WTC11 (cell line): ENCODE data around the gene FBXO31. TPM values are rescaled to one million over a fixed set of nuclear protein-coding genes. Genes with fewer than 3 reads are reported as not detected.

Source experiments
- ATAC-seq: fragments of 200-7000 bp; cut with Tn5 transposase; 2 replicates; pipeline ENCODE4 v1.10.0; 2021; ENCODE audit warnings: mild to moderate bottlenecking, moderate library complexity
- CTCF ChIA-PET: fragments of 300-600 bp; sonication (Branson Sonifier 250); formaldehyde crosslinking; loops from one replicate; lab custom pipeline; 2021; ENCODE audit warnings: antibody characterized with exemption; lab: Charles Lee
- POLR2A ChIA-PET: fragments of 350-600 bp; sonication (Branson Sonifier 250); formaldehyde crosslinking; loops from one replicate; lab custom pipeline; 2021; ENCODE audit warnings: antibody characterized with exemption; lab: Charles Lee
- DNase-seq: peaks from one replicate; pipeline ENCODE4 v3.0.0; 2021; ENCODE audit warnings: low spot score
- H3K27ac Mint-ChIP-seq: 2 replicates; pipeline ENCODE4 v1.8.0; 2021; ENCODE audit warnings: mixed read lengths
- H3K27me3 Mint-ChIP-seq: 2 replicates; pipeline ENCODE4 v1.8.0; 2021; ENCODE audit warnings: low read depth, mild to moderate bottlenecking, moderate library complexity, mixed read lengths
- H3K36me3 Mint-ChIP-seq: 2 replicates; pipeline ENCODE4 v1.8.0; 2021; ENCODE audit warnings: mixed read lengths
- H3K4me1 Mint-ChIP-seq: 2 replicates; pipeline ENCODE4 v1.8.0; 2022; ENCODE audit warnings: mixed read lengths
- H3K4me3 Mint-ChIP-seq: 2 replicates; pipeline ENCODE4 v1.8.0; 2021; ENCODE audit warnings: mild to moderate bottlenecking, moderate library complexity, mixed read lengths
- H3K9me3 Mint-ChIP-seq: 2 replicates; pipeline ENCODE4 v1.8.0; 2021; ENCODE audit warnings: mixed read lengths
- AR ChIP-seq: fragments of 250-450 bp; sonication (Bioruptor Pico); IDR thresholded peaks from 2 replicates; pipeline ENCODE4 v1.9.0; 2021; ENCODE audit warnings: mild to moderate bottlenecking
- ARID4B ChIP-seq: sonication (generic); formaldehyde crosslinking; IDR thresholded peaks from 2 replicates; pipeline ENCODE4 v1.8.0; 2023; ENCODE audit warnings: missing genetic modification reagents, mild to moderate bottlenecking, borderline replicate concordance
- ATF1 ChIP-seq: sonication (generic); formaldehyde crosslinking; IDR thresholded peaks from 2 replicates; pipeline ENCODE4 v1.8.1; 2023; ENCODE audit warnings: mild to moderate bottlenecking, moderate library complexity, missing genetic modification reagents
- CBFB ChIP-seq: sonication (generic); formaldehyde crosslinking; IDR thresholded peaks from 2 replicates; pipeline ENCODE4 v1.8.1; 2022; ENCODE audit warnings: mild to moderate bottlenecking, low read depth, missing genetic modification reagents
- EMX1 ChIP-seq: fragments of 250-450 bp; sonication (Bioruptor Pico); IDR thresholded peaks from 2 replicates; pipeline ENCODE4 v1.8.0; 2021; ENCODE audit warnings: mild to moderate bottlenecking
- FOXP1 ChIP-seq: sonication (generic); formaldehyde crosslinking; IDR thresholded peaks from 2 replicates; pipeline ENCODE4 v1.8.0; 2022; ENCODE audit warnings: missing genetic modification reagents, mild to moderate bottlenecking, moderate library complexity, borderline replicate concordance
- GABPB1 ChIP-seq: sonication (generic); formaldehyde crosslinking; IDR thresholded peaks from 2 replicates; pipeline ENCODE4 v1.8.1; 2023; ENCODE audit warnings: mild to moderate bottlenecking, missing genetic modification reagents
- IRF2 ChIP-seq: sonication (generic); formaldehyde crosslinking; IDR thresholded peaks from 2 replicates; pipeline ENCODE4 v1.8.0; 2022; ENCODE audit warnings: low read depth, missing genetic modification reagents, borderline replicate concordance
- MYBL2 ChIP-seq: sonication (generic); formaldehyde crosslinking; IDR thresholded peaks from 2 replicates; pipeline ENCODE4 v1.8.1; 2023; ENCODE audit warnings: mild to moderate bottlenecking, moderate library complexity, missing genetic modification reagents
- NFATC4 ChIP-seq: fragments of 250-450 bp; sonication (Bioruptor Pico); IDR thresholded peaks from 2 replicates; pipeline ENCODE4 v1.9.0; 2021; ENCODE audit warnings: mild to moderate bottlenecking
- SMAD4 ChIP-seq: sonication (generic); formaldehyde crosslinking; IDR thresholded peaks from 2 replicates; pipeline ENCODE4 v1.8.0; 2022; ENCODE audit warnings: mild to moderate bottlenecking, missing genetic modification reagents
- SOX15 ChIP-seq: fragments of 250-450 bp; sonication (Bioruptor Pico); IDR thresholded peaks from 2 replicates; pipeline ENCODE4 v1.9.0; 2021; ENCODE audit warnings: mild to moderate bottlenecking
- SP1 ChIP-seq: sonication (generic); formaldehyde crosslinking; conservative IDR thresholded peaks from 2 replicates; pipeline ENCODE4 v1.8.1; 2022; ENCODE audit warnings: missing genetic modification reagents
- ZNF219 ChIP-seq: sonication (generic); formaldehyde crosslinking; IDR thresholded peaks from 2 replicates; pipeline ENCODE4 v1.8.0; 2023; ENCODE audit warnings: missing genetic modification reagents, mild to moderate bottlenecking, borderline replicate concordance
- ZNF416 ChIP-seq: fragments of 250-450 bp; sonication (Bioruptor Pico); IDR thresholded peaks from 2 replicates; pipeline ENCODE4 v1.9.0; 2021; ENCODE audit warnings: mild to moderate bottlenecking, inconsistent platforms
- total RNA-seq: library from RNA; stranded (reverse); gene quantifications from 3 replicates; pipeline ENCODE4 v1.2.3, GENCODE V29; 2021
- TF ChIP-seq, protein P1 (sequence below): sonication (generic); formaldehyde crosslinking; IDR thresholded peaks from 2 replicates; pipeline ENCODE4 v1.8.1; 2023; ENCODE audit warnings: mild to moderate bottlenecking, moderate library complexity, missing genetic modification reagents
- TF ChIP-seq, protein P2 (sequence below): fragments of 250-450 bp; sonication (Bioruptor Pico); IDR thresholded peaks from 2 replicates; pipeline ENCODE4 v2.1.2; 2022; ENCODE audit warnings: mild to moderate bottlenecking, moderate library complexity
- TF ChIP-seq, protein P3 (sequence below): fragments of 250-450 bp; sonication (Bioruptor Pico); IDR thresholded peaks from 2 replicates; pipeline ENCODE4 v1.9.0; 2021; ENCODE audit warnings: mild to moderate bottlenecking, borderline replicate concordance

FBXO31 gene
- total RNA-seq, 1 experiment from 2014 or later = 22.6 TPM

DNA sequence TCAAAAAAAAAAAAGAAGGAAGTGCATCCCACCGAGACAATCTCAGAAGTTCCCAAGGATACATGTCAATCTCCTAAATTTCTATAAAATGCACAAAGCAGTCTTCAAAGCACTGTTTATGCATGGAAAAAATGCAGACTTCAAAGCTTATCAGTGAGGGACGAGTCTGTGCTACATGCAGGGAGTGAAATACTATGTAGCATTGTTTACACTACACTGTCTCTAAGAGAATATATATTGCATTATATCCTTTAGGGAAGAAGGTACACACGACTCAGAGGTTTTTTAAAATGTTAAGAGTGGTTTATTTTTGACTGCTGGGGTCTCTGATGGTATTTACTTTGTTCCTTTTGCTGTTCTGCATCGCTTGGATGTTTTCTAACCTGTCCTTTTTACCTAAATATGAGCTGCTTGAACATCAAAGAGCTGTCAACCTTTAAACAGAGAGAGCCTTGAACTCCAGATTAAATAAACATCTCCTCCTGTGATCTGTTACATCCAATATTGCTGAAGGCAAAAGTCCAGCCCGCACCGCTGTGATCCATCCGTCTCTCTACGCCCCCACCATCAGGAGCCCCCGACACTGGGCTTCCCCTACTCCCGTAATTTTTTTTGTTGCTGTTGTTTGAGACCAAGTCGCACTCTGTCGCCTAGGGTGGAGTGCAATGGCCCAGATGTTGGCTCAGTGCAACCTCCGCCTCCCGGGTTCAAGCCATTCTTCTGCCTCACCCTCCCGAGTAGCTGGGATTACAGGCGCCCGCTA is 1.4 kb downstream of the FBXO31 start:
- DNase-seq (no peak), ATAC-seq (no peak)
- CTCF ChIA-PET = interaction anchor here (1.3 to 1.7 kb wide), 2 partner anchors 34 to 80 kb away, joined by 6 to 8 read pairs; no protein-coding TSS in a partner anchor
- H3K27ac Mint-ChIP-seq = no peak overlapping the region
- H3K4me1 Mint-ChIP-seq = peaks cover 24% of the 10 kb centered on the region
- TF ChIP-seq ZNF219 (CRISPR knock-in tag) (no peak), SOX15 (CRISPR knock-in tag) (no peak), ZNF416 (no peak), MYBL2 (no peak), EMX1 (CRISPR knock-in tag) (no peak), GABPB1 (peak; percentile 67; the same call in 1 of the 2 replicates), IRF2 (CRISPR knock-in tag) (no peak)
- TF ChIP-seq, protein P1, sequence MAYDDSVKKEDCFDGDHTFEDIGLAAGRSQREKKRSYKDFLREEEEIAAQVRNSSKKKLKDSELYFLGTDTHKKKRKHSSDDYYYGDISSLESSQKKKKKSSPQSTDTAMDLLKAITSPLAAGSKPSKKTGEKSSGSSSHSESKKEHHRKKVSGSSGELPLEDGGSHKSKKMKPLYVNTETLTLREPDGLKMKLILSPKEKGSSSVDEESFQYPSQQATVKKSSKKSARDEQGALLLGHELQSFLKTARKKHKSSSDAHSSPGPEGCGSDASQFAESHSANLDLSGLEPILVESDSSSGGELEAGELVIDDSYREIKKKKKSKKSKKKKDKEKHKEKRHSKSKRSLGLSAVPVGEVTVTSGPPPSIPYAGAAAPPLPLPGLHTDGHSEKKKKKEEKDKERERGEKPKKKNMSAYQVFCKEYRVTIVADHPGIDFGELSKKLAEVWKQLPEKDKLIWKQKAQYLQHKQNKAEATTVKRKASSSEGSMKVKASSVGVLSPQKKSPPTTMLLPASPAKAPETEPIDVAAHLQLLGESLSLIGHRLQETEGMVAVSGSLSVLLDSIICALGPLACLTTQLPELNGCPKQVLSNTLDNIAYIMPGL (CRISPR knock-in tag) = no peak
- peaks cover 10% of the 10 kb centered on the region for H3K36me3 Mint-ChIP-seq
- peaks cover 5% of the 10 kb centered on the region for H3K9me3 Mint-ChIP-seq
- POLR2A ChIA-PET = interaction anchor here (1.0 to 2.3 kb wide), 2 partner anchors 37 to 65 kb away, joined by 3 to 9 read pairs; partner anchors contain the start of gene C16orf95
- H3K4me3 Mint-ChIP-seq = peak overlapping the region; percentile 74
- no peaks in the 10 kb centered on the region for H3K27me3 Mint-ChIP-seq

- H3K4me3 Mint-ChIP-seq = peak overlapping the region; percentile 37
- POLR2A ChIA-PET = no interaction called here
- no peak overlapping the region; the same call in 1 of the 2 replicates for H3K27ac Mint-ChIP-seq
- no peak for ATAC-seq
- H3K4me1 Mint-ChIP-seq = peaks cover 19% of the 10 kb centered on the region
- H3K27me3 Mint-ChIP-seq = no peaks in the 10 kb centered on the region
- CTCF ChIA-PET = interaction anchor here (0.7 kb wide), 1 partner anchor 16 kb away, joined by 4 read pairs; no protein-coding TSS in a partner anchor
- H3K36me3 Mint-ChIP-seq = peaks cover 10% of the 10 kb centered on the region
- peaks cover 5% of the 10 kb centered on the region for H3K9me3 Mint-ChIP-seq
- DNase-seq = no peak
- TF ChIP-seq SP1 (CRISPR knock-in tag) (no peak), SMAD4 (CRISPR knock-in tag) (no peak), ATF1 (CRISPR knock-in tag) (no peak), SOX15 (CRISPR knock-in tag) (no peak), NFATC4 (no peak), FOXP1 (no peak), ARID4B (CRISPR knock-in tag) (no peak), CBFB (CRISPR knock-in tag) (no peak), AR (CRISPR knock-in tag) (no peak)
- TF ChIP-seq, protein P2, sequence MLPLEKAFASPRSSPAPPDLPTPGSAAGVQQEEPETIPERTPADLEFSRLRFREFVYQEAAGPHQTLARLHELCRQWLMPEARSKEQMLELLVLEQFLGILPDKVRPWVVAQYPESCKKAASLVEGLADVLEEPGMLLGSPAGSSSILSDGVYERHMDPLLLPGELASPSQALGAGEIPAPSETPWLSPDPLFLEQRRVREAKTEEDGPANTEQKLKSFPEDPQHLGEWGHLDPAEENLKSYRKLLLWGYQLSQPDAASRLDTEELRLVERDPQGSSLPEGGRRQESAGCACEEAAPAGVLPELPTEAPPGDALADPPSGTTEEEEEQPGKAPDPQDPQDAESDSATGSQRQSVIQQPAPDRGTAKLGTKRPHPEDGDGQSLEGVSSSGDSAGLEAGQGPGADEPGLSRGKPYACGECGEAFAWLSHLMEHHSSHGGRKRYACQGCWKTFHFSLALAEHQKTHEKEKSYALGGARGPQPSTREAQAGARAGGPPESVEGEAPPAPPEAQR (CRISPR knock-in tag) = no peak
- TF ChIP-seq, protein P3, sequence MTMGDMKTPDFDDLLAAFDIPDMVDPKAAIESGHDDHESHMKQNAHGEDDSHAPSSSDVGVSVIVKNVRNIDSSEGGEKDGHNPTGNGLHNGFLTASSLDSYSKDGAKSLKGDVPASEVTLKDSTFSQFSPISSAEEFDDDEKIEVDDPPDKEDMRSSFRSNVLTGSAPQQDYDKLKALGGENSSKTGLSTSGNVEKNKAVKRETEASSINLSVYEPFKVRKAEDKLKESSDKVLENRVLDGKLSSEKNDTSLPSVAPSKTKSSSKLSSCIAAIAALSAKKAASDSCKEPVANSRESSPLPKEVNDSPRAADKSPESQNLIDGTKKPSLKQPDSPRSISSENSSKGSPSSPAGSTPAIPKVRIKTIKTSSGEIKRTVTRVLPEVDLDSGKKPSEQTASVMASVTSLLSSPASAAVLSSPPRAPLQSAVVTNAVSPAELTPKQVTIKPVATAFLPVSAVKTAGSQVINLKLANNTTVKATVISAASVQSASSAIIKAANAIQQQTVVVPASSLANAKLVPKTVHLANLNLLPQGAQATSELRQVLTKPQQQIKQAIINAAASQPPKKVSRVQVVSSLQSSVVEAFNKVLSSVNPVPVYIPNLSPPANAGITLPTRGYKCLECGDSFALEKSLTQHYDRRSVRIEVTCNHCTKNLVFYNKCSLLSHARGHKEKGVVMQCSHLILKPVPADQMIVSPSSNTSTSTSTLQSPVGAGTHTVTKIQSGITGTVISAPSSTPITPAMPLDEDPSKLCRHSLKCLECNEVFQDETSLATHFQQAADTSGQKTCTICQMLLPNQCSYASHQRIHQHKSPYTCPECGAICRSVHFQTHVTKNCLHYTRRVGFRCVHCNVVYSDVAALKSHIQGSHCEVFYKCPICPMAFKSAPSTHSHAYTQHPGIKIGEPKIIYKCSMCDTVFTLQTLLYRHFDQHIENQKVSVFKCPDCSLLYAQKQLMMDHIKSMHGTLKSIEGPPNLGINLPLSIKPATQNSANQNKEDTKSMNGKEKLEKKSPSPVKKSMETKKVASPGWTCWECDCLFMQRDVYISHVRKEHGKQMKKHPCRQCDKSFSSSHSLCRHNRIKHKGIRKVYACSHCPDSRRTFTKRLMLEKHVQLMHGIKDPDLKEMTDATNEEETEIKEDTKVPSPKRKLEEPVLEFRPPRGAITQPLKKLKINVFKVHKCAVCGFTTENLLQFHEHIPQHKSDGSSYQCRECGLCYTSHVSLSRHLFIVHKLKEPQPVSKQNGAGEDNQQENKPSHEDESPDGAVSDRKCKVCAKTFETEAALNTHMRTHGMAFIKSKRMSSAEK (CRISPR knock-in tag) = no peak
Measured at GRCh38 chr16:87380881-87381280, 2.7 kb downstream of the FBXO31 start.
